ENCODE results near the gene PLEKHF1. TPM values are rescaled to one million over a fixed set of nuclear protein-coding genes. Genes with fewer than 3 reads are reported as not detected.
"Not testable (repeated sequence)": the region's sequence is repeated elsewhere in the genome, so short reads cannot be mapped to it uniquely, and the experiment has no call there.

PLEKHF1 gene
- total RNA-seq, 8 experiments from 2014 or later = 1.1 to 15.3 (median 1.4) TPM

DNA sequence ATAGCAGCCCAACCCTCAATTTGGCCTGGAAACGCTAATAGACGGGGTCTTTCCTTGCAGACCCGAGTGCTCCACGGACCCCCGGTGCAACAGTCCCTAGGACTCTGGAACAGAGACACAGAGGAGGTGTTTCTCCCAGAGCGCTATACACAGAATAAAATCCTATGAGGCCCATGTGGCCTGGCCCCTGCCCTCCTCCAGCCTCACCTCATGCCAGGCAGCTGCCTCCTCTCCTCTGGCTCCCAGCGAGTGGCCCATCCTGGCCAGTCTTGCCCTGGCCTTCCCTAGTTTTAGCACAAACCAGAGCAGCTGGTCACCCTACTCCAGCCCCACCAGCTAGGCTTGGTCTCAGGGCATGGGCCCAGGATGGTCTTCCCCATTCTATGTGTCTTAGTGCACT is 38.9 kb upstream of the PLEKHF1 start:
- WGBS, 10 experiments = 54 to 92% (median 71%) methylated on average over 5 to 6 of the region's 7 CpGs; no CpG with 5 or more reads in 5 of the 10 experiments
- no peak for ATAC-seq (replicated peaks in 6 of 8)

DNA sequence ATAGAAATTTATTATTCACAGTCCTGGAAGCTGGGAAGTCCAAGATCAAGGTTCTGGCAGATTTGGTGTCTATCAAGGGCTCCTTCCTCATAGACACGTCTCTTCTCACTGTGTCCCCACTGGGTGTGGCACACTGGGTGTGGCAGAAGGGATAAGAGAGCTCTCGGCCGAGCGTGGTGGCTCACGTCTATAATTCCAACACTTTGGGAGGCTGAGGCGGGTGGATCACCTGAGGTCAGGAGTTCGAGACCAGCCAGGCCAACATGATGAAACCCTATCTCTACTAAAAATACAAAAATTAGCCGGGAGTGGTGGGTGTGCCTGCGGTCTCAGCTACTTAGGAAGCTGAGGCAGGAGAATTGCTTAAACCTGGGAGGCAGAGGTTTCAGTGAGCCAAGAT is 38.4 kb upstream of the PLEKHF1 start:
- in situ Hi-C loops (cut with MboI; ENCODE audit: low pct_unique_long_range_greater_than_20kb in 2 of 9, low sequenced_read_pairs in 9 of 9, unreplicated experiment in 9 of 9) = not testable (repeated sequence)

More for the DNA sequence above, 38.9 kb upstream of the PLEKHF1 start:
- in situ Hi-C loops (cut with MboI; ENCODE audit: low pct_unique_long_range_greater_than_20kb in 2 of 9, low sequenced_read_pairs in 9 of 9, unreplicated experiment in 9 of 9) = no loop called here
- H3K27ac ChIP-seq = no peak overlapping the region
- no peak overlapping the region for H3K4me3 ChIP-seq
- peaks cover 6 to 9% of the 10 kb centered on the region in 2 donors for H3K4me1 ChIP-seq (replicated peaks in 1 of 2)

DNA sequence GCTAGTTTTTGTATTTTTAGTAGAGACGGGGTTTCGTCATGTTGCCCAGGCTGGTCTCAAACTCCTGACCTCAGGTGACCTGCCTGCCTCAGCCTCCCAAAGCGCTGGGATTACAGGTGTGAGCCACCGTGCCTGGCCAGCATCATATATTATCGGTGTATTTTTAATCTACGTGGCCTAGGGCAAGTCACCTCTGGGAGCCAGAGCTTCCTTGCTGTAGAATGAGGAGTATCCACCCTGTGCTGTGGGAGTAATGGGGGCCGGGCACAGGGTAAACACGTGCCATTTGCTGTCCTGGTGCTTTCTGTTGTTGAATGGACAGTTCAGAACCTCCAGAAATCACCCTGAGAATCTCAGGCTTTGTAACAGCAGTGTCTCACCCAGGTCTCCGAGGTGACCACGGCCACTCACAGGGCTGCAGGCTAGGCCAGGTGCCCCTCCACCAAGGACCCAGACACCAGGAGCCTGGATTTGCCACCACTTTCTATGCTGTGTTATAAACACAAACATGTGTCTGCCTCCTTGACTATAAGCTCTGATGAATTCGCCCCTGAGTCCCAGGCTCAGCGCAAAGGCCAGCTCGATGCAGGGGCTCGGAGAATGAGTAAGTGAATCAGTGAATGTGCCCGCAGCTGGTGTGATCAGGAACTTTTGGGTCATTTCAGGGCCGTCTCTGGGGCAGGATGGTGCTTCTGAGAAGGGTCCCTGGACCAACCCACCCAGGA is 36.4 kb upstream of the PLEKHF1 start:
- in situ Hi-C loops (cut with MboI; ENCODE audit: low pct_unique_long_range_greater_than_20kb in 2 of 9, low sequenced_read_pairs in 9 of 9, unreplicated experiment in 9 of 9) = no loop called here
- Histone ChIP-seq H3K4me1 (replicated peaks in 1 of 2) (peaks cover 6 to 9% of the 10 kb centered on the region in 2 donors), H3K27ac (no peak overlapping the region), H3K4me3 (no peak overlapping the region)
- no peak for ATAC-seq (replicated peaks in 6 of 8)
- 60 to 93% (median 67%) methylated on average over 1 to 9 of the region's 16 CpGs; no CpG with 5 or more reads in 4 of the 10 experiments for WGBS, 10 experiments

More for the DNA sequence above, 38.4 kb upstream of the PLEKHF1 start:
- not testable (repeated sequence) for ATAC-seq (replicated peaks in 6 of 8); H3K4me1 ChIP-seq (replicated peaks in 1 of 2); H3K4me3 ChIP-seq; H3K27ac ChIP-seq
- WGBS, 10 experiments = 17 to 100% (median 61%) methylated on average over 1 to 6 of the region's 9 CpGs; no CpG with 5 or more reads in 4 of the 10 experiments

DNA sequence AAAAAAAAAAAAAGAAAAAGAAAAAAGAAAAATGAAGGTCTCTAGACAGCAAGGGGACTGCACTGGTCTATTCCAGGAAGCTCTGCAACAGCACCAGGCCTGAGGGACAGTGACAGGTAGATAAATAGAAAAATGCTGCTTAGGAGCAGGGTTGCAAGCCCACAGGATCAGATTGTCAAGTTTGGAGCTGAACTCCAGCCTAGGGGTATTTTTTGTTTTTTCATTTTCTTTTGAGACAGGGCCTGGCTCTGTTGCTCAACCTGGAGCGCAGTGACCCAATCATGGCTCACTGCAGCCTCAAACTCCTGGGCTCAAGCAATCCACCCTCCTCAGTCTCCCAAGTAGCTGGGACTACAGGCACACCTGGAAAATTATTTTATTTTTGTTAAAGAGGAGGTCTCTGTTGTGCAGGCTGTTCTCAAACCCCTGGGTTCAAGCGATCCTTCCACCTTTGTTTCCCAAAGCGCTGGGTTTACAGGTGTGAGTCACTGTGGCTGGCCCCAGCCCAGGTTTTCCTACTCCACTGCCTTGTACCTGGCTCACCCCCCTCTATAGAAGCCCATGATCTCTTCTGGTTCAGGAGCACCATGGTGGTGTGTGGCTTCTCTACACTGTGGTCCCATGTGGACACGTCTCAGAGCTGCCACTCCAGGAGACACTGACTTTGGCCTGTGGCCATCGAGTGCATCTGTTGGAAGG is 35.3 kb upstream of the PLEKHF1 start:
- H3K4me3 ChIP-seq = no peak overlapping the region
- peaks cover 3 to 6% of the 10 kb centered on the region in 2 donors for H3K4me1 ChIP-seq (replicated peaks in 1 of 2)
- in situ Hi-C loops (cut with MboI; ENCODE audit: low pct_unique_long_range_greater_than_20kb in 2 of 9, low sequenced_read_pairs in 9 of 9, unreplicated experiment in 9 of 9) = no loop called here
- 80 to 100% (median 88%) methylated on average over 1 to 5 of the region's 5 CpGs; no CpG with 5 or more reads in 6 of the 10 experiments for WGBS, 10 experiments
- no peak for ATAC-seq (replicated peaks in 6 of 8)
- H3K27ac ChIP-seq = no peak overlapping the region

DNA sequence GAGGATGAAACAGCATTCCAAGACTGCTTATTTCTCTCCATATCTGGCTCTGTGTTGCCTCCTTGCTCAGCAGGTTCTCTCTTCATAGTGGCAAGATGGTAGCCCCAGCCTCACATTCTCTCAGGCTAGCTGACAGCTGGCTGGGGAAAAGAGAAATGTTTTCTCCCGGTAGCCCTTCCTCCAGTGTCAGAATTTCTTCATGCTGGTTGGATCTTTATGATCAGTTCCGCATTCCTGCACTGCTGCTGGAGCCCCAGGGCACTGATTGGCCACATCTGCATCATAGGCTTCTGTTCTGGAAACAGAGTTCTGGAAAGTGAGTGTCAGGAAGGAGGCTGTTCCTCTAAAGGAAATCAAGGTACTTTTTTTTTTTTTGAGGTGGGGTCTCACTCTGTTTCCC is 34.6 kb upstream of the PLEKHF1 start:
- ATAC-seq (replicated peaks in 6 of 8) = peak in 3 of 8 experiments; percentile 14 to 61 (median 49)
- no peak overlapping the region for H3K27ac ChIP-seq
- in situ Hi-C loops (cut with MboI; ENCODE audit: low pct_unique_long_range_greater_than_20kb in 2 of 9, low sequenced_read_pairs in 9 of 9, unreplicated experiment in 9 of 9) = no loop called here
- WGBS, 10 experiments = 13 to 100% (median 83%) methylated on average over 1 to 2 of the region's 2 CpGs; no CpG with 5 or more reads in 3 of the 10 experiments
- H3K4me3 ChIP-seq = no peak overlapping the region
- H3K4me1 ChIP-seq (replicated peaks in 1 of 2) = no peaks in the 10 kb centered on the region

DNA sequence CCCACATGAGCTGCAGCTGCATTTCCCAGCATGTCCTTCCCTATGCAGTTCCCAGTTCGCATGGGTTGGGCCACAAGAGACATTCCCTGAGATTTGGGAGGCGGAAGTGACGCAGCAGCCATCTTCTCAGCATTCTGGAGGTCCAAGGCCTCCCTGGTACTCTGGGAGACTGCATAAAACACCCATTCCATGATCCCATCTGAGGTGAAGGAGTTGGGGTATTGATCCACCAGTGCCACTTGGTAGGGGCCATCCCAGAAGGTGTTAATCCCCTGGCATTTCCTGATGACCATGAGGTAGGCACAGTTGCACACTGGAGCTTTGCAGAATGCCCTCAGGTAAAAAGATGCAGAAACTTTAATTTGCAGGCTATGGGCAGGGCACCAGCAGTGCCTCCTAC is 33.8 kb upstream of the PLEKHF1 start:
- H3K27ac ChIP-seq = no peak overlapping the region
- no peak for ATAC-seq (replicated peaks in 6 of 8)
- H3K4me1 ChIP-seq (replicated peaks in 1 of 2) = no peaks in the 10 kb centered on the region
- 75 to 90% methylated on average over 2 to 3 of the region's 3 CpGs; no CpG with 5 or more reads in 8 of the 10 experiments for WGBS, 10 experiments
- H3K4me3 ChIP-seq = no peak overlapping the region
- in situ Hi-C loops (cut with MboI; ENCODE audit: low pct_unique_long_range_greater_than_20kb in 2 of 9, low sequenced_read_pairs in 9 of 9, unreplicated experiment in 9 of 9) = no loop called here

DNA sequence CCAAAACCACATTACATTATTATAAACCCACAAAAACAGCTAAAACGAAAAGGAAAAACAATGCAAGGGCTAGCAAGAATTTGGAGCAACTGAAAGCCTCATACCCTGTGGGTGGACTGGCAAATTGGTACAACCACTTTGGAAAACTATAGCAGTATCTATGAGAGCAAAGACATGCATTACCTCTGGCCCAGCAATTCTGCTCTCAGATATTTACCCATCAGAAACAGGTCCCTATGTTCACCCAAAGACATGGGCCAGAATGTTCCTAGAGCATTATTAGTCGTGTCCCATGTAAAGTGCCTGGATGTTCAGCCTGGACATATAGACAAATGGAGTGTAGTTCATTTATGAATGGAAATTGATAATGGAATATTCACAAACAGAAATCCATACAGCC is 31.3 kb upstream of the PLEKHF1 start:
- 8 to 94% (median 51%) methylated on average over 1 to 2 of the region's 2 CpGs; no CpG with 5 or more reads in 2 of the 10 experiments for WGBS, 10 experiments
- H3K27ac ChIP-seq = no peak overlapping the region
- in situ Hi-C loops (cut with MboI; ENCODE audit: low pct_unique_long_range_greater_than_20kb in 2 of 9, low sequenced_read_pairs in 9 of 9, unreplicated experiment in 9 of 9) = no loop called here
- ATAC-seq (replicated peaks in 6 of 8) = no peak
- no peak overlapping the region for H3K4me3 ChIP-seq
- no peaks in the 10 kb centered on the region for H3K4me1 ChIP-seq (replicated peaks in 1 of 2)

DNA sequence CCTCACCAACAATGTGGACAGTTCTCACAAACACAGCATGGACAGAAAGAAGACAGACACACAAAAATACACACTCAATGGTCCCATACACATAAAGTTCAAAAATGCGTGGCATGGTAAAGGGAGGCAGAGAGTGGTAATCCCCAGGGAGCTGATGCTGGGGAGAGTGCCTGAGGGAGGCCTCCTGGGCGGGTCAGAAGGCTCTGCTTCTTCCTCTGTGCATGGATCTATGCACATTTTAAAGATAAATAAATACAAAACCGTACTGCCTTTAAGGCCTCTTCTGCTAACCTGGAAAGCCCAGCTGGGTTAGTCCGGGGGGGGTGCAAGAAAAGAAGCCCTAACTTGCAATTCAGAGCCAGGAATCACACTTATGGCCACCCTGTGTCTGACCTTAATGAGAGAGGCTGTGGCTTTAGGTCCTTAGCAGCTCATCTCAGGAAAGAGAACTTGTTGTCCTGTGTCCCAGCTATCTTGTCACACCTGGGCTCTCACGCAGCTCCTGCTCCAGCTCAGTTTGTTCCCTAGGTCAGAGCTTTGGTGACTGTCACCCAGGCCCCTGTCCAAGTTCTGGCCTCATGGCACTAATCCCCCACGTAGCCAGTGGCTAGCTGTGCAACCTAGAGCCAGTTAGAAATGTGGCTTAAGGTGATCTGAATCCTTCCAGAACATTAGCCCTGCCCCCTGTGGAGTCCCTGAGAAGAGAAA is 30.7 kb upstream of the PLEKHF1 start:
- ATAC-seq (replicated peaks in 6 of 8) = peak in 3 of 8 experiments; percentile 70 to 93 (median 83)
- Histone ChIP-seq H3K4me1 (replicated peaks in 1 of 2) (no peaks in the 10 kb centered on the region), H3K4me3 (no peak overlapping the region), H3K27ac (no peak overlapping the region)
- in situ Hi-C loops (cut with MboI; ENCODE audit: low pct_unique_long_range_greater_than_20kb in 2 of 9, low sequenced_read_pairs in 9 of 9, unreplicated experiment in 9 of 9) = no loop called here
- WGBS, 10 experiments = 0 to 83% (median 64%) methylated on average over 1 to 3 of the region's 6 CpGs; no CpG with 5 or more reads in 1 of the 10 experiments

DNA sequence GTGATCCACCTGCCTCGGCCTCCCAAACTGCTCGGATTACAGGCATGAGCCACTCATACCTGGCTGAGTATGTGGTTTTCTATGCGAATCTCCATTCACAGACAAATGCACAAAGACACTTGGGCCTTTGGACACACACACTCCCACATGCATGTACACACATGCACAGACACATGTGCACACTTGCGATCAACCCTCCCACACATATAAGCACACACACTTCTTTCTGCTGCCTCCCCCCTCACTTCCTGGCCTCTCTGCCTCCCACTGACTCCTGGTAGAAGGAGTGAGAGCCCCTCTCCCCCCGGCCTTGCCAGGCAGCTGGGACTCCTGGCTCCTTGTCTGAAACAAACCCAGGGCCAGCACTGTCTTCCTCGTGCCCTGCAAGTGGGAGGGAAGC is 29.3 kb upstream of the PLEKHF1 start:
- H3K27ac ChIP-seq = no peak overlapping the region
- ATAC-seq (replicated peaks in 6 of 8) = no peak
- in situ Hi-C loops (cut with MboI; ENCODE audit: low pct_unique_long_range_greater_than_20kb in 2 of 9, low sequenced_read_pairs in 9 of 9, unreplicated experiment in 9 of 9) = no loop called here
- no peak overlapping the region for H3K4me3 ChIP-seq
- 70 to 100% (median 89%) methylated on average over 1 to 5 of the region's 6 CpGs; no CpG with 5 or more reads in 5 of the 10 experiments for WGBS, 10 experiments
- H3K4me1 ChIP-seq (replicated peaks in 1 of 2) = no peaks in the 10 kb centered on the region

DNA sequence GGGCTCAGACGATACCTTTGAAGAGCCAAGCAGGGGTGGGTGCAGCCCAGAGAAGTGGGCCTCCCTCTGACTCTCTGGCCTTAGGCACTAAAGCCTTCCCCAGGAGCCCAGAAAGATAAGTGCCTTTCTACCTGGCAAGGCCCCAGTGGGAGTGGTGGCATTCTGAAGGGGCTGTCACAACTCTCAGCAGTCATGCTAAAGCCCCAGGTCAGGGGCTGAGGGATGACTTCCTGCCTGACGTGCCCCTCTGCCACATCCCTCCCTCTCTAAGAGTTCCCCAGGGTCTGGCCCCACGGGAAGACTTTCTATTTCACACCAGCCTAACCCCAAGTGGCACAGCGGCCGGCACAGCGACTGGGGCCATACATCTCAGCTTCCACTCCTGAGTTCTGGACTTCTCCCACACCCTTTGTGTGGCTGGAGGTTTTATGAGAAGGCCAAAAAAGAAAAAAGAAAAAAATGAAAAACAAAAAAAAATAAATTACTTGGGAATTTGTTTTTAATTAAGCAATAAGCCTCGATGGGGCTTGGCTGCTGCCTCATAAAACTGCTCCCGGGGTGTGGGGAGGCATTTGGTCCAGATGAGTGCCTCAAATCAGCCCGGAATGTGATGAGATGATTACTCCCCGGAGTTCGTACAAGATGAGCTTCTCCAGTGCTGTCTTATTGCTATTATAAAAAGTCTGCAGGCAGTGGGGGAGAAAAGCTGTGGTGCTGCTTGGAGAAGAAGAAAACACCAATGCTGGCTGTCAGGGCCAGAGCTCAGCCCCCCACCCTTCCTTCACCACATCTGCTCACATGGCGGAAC is 28.5 kb upstream of the PLEKHF1 start:
- ATAC-seq (replicated peaks in 6 of 8) = no peak
- no peak overlapping the region for H3K4me3 ChIP-seq
- WGBS, 10 experiments = 0 to 87% (median 71%) methylated on average over 1 to 10 of the region's 12 CpGs; no CpG with 5 or more reads in 1 of the 10 experiments
- in situ Hi-C loops (cut with MboI; ENCODE audit: low pct_unique_long_range_greater_than_20kb in 2 of 9, low sequenced_read_pairs in 9 of 9, unreplicated experiment in 9 of 9) = no loop called here
- H3K4me1 ChIP-seq (replicated peaks in 1 of 2) = no peaks in the 10 kb centered on the region
- H3K27ac ChIP-seq = no peak overlapping the region

DNA sequence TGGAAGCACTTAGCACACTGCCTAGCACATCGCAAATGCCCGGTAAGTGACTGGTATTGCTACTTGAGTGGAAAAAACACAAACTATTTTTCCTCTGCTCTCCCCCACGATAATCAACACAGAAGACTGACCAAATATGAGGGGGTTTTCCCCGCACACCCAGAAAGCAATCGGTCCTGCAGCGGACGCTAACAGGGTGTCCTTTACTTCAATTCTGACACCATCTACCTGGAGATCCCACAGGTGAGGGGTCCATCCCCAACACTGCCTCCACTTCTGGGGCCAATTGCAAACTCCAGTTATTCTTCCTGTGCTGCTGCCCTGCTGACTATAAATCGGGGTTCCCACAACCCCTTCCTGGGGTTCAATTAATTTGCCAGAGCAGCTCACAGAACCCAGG is 26.2 kb upstream of the PLEKHF1 start:
- no peaks in the 10 kb centered on the region for H3K4me1 ChIP-seq (replicated peaks in 1 of 2)
- ATAC-seq (replicated peaks in 6 of 8) = no peak
- in situ Hi-C loops (cut with MboI; ENCODE audit: low pct_unique_long_range_greater_than_20kb in 2 of 9, low sequenced_read_pairs in 9 of 9, unreplicated experiment in 9 of 9) = no loop called here
- WGBS, 10 experiments = 17 to 100% (median 100%) methylated on average over 1 to 4 of the region's 8 CpGs; no CpG with 5 or more reads in 2 of the 10 experiments
- no peak overlapping the region for H3K27ac ChIP-seq
- H3K4me3 ChIP-seq = no peak overlapping the region

DNA sequence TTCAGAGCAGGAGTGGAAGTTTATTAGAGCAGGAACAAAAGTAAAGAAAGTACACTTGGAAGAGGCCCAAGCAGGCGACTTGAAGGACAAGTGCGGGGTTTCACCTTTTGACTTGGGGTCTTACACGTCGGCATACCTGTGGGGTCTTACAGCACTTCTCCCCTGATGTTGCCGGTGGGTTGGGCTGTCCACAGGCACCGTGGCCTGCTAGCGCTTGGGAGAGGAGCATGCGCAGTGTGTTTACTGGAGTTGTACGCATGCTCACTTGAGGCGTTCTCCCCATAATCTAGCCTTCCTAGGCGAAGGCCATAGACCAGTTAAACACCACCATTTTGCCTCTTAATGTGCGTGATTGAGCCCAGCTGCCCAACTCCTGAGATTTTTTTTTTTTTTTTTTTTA is 25.0 kb upstream of the PLEKHF1 start:
- Histone ChIP-seq H3K4me3 (no peak overlapping the region), H3K27ac (no peak overlapping the region), H3K4me1 (replicated peaks in 1 of 2) (no peaks in the 10 kb centered on the region)
- no peak for ATAC-seq (replicated peaks in 6 of 8)
- in situ Hi-C loops (cut with MboI; ENCODE audit: low pct_unique_long_range_greater_than_20kb in 2 of 9, low sequenced_read_pairs in 9 of 9, unreplicated experiment in 9 of 9) = no loop called here
- 68 to 100% (median 85%) methylated on average over 2 to 11 of the region's 12 CpGs; no CpG with 5 or more reads in 1 of the 10 experiments for WGBS, 10 experiments

Data from motor neuron (in vitro differentiated cells).